Measurements from ENCODE around the gene SLC6A6.

Gene SLC6A6

DNA sequence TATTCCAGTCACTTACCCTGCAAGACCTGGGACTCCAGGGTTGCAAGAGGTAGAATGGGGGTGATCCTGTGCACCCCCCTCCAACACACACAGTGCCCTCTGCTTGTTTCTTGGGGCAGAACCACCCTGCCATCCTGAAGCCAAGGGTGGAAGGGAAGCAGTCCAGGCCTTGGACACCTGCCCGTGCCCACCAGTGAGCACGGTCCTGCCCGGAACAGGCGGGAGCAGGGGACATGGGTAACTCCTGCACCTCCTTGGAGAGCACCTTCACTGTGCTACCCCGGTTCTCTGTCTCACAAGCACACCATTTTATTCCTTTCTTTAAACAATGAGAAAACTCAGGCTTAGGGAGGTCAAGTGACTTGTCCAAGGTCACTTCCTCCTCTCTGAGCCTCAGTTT lies 57.0 kb downstream of the SLC6A6 start:
- DNase-seq = no peak

DNA sequence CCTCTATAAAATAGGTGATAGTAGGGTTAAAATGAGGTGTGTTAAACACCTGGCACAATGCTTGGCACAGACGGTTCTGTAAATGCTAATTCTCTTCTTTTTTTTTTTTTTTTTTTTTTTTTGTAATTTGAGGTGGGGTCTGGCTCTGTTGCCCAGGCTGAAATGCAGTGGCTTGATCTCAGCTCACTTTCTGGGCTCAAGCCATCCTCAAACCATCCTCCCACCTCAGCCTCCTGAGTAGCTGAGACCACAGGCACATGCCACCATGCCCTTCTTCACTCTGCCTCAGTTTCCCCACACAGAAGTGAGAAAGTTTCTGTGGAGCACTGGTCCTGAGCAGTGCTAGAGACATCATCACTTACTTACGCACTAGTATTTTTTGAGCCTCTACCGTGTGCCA lies 57.4 kb downstream of the SLC6A6 start:
- TF ChIP-seq POLR2A (IDR thresholded peaks at IDR 0.05; ENCODE audit: low read length) (no peak), GATA1 (IDR thresholded peaks at IDR 0.05; ENCODE audit: low read depth, low read length) (no peak)
- no peak for DNase-seq

More for the DNA sequence above, 57.0 kb downstream of the SLC6A6 start:
- no peak for TF ChIP-seq GATA1 (IDR thresholded peaks at IDR 0.05; ENCODE audit: low read depth, low read length)
- no peak for TF ChIP-seq POLR2A (IDR thresholded peaks at IDR 0.05; ENCODE audit: low read length)

DNA sequence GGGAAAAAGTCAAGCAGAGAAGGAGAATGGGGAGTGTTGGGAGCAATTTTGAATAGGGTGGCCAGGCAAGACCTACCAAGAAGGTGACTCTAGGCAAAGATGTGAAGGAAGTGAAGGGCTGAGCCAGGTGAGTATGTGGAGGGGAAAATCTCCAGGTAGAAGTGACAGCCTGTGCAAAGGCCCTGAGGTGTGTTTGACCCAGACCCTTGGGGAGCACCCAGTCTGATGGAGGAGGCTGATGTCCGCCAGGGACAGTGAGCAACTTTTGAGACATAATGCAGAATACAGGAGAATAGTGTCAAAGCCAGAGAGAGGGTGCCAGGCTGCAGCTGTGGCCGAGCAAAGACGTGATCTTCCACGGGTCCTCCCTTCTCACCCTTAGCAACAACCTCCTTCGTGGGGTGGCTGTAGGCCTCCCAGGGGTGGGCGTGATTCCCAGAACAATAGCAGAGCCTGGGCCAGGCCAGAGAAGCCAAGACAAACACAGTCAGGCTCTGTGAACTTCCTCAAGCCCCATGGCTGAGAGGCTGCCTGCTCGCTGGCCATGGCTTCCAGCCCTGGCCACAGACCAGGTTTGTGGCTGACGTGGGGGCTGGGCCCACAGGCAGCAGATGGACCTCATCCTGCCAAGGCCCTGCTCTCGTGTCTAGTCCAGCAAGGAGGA lies 58.1 kb downstream of the SLC6A6 start:
- TF ChIP-seq POLR2A (IDR thresholded peaks at IDR 0.05; ENCODE audit: low read length) = no peak
- TF ChIP-seq GATA1 (IDR thresholded peaks at IDR 0.05; ENCODE audit: low read depth, low read length) = no peak
- no peak for DNase-seq

DNA sequence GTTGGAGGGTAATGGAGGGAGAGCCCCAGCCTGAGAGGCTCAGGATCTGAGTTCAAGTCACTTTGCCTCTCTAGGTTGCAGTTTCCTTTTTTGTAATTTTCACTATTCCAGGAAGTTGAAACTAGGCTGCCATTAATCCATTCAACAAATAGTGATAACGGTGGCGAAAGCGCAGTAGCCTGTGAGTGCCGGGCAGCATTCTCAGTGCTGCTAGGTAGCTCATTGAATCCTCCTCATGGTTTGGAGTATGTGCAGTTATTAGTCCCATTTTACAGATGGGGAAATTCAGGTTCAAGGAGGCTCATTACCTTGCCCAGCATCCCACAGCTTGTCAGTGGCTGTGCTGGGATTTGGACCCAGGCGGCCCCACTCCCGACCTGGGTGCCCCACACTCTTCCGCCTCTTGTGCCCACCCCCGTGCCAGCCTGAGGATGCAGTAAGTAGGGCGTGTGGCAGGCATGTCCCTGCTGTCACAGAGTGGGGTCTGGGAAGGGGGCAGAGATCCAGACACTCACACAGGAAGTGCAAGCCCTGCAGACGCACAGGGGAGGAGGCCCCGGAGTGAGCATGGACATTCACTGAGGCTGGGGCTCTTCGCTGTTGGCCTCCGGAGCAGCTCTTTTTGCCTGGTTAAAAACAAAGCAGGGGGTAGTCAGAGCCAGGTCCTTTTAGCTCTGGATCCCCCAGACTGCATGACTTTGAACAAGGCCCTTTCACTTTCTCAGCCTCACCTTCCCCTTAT lies 58.8 kb downstream of the SLC6A6 start:
- TF ChIP-seq POLR2A (IDR thresholded peaks at IDR 0.05; ENCODE audit: low read length) (no peak), GATA1 (IDR thresholded peaks at IDR 0.05; ENCODE audit: low read depth, low read length) (no peak)
- no peak for DNase-seq

DNA sequence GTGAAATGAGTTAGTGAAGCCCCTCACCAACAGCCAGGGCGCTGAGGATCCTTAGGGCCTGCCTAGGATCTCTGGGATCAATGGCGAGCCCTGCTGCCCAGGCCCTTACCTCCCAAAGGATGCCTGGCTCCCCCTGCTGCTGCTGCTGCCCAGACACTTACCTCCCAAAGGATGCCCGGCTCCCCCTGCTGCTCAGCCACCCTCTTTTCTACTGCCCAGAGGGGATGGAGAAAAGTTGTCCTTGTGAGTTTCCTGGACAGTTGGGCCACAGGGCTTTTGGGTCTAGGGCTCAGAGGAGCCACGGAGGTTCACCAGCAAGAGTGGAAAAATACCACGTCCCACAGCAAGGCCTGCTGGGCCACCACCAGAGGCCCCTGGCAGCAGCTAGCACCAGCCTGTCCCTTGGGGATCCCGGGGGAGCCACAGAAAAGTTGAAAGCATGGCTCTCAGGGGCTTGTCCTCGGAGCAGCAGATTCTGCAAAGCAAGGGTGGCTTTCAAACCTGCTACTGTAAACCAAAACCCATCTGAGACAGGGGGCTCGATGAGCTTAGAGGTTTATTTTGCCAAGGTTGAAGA lies 59.4 kb downstream of the SLC6A6 start:
- no peak for TF ChIP-seq POLR2A (IDR thresholded peaks at IDR 0.05; ENCODE audit: low read length)
- no peak for TF ChIP-seq GATA1 (IDR thresholded peaks at IDR 0.05; ENCODE audit: low read depth, low read length)
- peak; percentile 39 to 61 for DNase-seq

DNA sequence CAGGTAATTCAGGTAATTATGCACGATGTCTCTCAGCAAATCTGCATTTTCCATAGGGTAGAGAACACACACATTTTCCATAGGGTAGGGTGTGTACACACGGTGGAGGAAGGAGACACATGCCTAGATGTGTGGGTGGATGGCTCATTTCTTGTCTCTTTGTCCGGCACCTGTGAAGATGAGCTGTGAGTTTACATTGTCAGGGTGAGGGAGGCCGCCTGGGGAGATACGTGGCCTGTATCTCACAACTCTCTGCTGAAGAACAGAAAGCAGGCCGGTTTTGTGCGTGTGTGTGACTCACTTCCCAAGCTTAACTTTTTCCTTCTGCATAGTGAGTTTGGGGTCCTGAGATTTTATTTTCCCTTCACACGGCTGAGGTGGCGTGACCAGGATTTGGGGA lies 60.3 kb downstream of the SLC6A6 start:
- DNase-seq = no peak
- TF ChIP-seq GATA1 (IDR thresholded peaks at IDR 0.05; ENCODE audit: low read depth, low read length) (no peak), POLR2A (IDR thresholded peaks at IDR 0.05; ENCODE audit: low read length) (no peak)

DNA sequence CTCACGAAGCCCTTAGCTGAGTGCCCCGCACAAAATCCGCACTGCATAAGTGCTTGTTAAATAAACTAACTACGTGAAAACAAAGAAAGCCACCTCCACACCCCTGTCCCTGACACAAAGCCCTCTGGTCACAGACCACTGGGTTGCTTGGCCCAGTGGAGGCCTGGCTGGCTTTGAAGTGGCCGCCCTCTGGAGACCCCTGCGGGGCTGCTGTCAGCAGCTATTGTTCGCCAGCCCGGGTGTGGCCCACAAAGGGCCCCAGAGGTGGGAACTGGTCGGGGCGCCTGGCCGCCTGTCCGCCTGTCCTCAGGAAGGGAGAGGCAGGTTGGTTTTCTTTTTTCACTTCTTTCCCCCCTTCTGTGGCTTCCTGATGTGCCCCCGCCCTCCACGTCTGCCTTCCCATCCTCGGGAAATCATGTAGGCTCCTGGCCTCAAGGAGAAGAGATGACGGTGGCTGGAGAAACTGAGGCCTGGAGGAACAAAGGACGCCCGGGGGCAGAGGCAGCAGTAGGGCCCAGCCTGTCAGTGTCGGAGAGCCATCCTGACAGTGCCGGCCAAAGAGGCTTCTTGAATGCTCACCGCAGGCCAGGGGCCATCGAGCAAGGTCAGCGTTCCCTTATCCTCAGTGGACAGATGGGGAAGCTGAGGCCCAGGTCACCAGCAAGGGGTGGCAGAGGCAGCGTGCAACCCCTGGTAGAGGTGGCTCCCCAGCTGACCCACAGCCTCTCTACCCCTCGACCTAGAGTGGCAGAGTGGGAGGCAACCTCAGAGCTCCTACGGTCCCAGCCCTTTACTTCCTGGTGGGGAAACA lies 61.1 kb downstream of the SLC6A6 start:
- DNase-seq = no peak
- TF ChIP-seq GATA1 (IDR thresholded peaks at IDR 0.05; ENCODE audit: low read depth, low read length) (no peak), POLR2A (IDR thresholded peaks at IDR 0.05; ENCODE audit: low read length) (no peak)

DNA sequence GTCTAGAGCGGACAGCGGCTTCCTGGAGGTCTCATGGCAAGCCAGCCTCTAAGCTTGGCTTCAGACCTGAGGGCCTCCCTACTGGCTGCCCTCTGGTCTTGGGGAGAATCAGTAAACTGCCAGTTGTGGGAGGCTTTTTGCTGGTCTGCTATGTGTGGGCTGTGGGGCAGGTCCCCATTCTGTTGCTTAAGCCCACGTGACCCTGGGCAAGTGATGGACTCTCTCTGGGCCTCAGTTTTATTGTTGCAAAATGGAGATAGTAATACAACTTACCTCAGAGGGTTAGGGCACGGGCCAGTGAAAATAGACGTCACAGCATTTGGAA lies 61.7 kb downstream of the SLC6A6 start:
- DNase-seq = no peak
- TF ChIP-seq POLR2A (IDR thresholded peaks at IDR 0.05; ENCODE audit: low read length) (no peak), GATA1 (IDR thresholded peaks at IDR 0.05; ENCODE audit: low read depth, low read length) (no peak)

DNA sequence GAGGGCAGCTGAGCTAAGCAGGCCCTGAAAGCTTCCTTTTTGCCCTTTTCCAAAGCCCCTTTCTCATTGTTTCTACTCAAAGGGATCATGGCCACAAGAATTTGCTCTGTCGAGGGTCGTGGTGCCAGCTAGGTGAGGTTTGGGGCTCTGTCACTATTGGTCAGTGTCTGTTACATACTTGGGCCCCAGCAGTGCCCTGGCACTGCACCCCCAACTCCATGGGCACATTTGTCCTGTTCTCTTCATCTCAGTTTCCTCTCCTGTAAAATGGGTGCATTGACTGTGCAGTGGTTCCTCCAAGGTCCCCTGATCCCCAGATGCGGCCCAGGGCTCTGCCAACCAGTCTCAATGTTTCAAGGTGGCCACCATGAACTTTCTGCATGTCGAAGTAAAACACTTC lies 62.1 kb downstream of the SLC6A6 start:
- TF ChIP-seq POLR2A (IDR thresholded peaks at IDR 0.05; ENCODE audit: low read length) = no peak
- TF ChIP-seq GATA1 (IDR thresholded peaks at IDR 0.05; ENCODE audit: low read depth, low read length) = no peak
- DNase-seq = no peak

DNA sequence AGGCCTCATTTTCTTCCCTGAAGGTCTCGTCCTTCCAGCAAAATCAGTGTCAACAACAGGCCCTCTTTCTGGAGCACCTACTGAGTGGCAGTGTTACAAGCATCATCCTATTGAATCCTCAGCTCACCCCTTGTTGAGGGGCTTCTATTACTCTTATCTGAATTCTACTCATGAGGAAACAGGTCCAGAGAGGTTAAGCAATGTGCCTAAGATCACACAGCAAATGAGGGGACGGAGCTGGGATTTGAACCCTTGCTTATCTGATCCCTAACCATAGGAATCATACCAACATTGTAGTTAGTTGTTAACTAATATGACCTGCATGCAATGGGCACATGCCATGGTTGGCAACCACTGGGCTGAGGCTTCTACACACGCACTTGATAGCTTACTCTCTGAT lies 63.0 kb downstream of the SLC6A6 start:
- TF ChIP-seq POLR2A (IDR thresholded peaks at IDR 0.05; ENCODE audit: low read length) (no peak), GATA1 (IDR thresholded peaks at IDR 0.05; ENCODE audit: low read depth, low read length) (no peak)
- DNase-seq = no peak

DNA sequence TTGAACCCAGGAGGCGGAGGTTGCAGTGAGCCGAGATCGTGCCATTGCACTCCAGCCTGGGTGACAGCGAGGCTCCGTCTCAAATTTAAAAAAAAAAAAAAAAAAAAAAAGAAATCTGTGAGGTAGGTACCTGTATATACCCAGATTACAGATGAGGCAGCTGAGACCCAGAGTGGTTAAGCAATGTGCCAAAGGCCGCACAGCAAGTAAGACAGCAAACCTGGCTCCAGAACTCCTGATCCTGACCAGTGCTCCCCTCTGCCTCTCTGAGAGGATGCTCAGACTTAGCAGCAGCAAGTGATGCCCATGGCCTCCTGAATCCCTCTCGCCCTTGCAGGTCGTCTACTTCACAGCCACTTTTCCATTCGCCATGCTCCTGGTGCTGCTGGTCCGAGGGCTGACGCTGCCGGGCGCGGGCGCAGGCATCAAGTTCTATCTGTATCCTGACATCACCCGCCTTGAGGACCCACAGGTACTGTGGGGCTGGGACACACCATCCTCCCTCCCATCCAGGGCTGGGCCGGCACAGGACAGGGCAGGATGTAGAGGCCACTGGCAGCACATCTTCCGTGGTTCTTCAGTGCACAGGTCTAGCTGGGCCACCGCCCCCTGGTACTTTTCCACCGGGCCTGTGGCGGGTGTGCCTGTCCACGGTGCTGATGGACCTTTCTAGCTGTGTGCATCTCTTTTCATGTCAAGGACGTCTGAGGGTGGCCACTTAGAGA lies 63.9 kb downstream of the SLC6A6 start:
- DNase-seq = no peak
- no peak for TF ChIP-seq POLR2A (IDR thresholded peaks at IDR 0.05; ENCODE audit: low read length)
- TF ChIP-seq GATA1 (IDR thresholded peaks at IDR 0.05; ENCODE audit: low read depth, low read length) = no peak

DNA sequence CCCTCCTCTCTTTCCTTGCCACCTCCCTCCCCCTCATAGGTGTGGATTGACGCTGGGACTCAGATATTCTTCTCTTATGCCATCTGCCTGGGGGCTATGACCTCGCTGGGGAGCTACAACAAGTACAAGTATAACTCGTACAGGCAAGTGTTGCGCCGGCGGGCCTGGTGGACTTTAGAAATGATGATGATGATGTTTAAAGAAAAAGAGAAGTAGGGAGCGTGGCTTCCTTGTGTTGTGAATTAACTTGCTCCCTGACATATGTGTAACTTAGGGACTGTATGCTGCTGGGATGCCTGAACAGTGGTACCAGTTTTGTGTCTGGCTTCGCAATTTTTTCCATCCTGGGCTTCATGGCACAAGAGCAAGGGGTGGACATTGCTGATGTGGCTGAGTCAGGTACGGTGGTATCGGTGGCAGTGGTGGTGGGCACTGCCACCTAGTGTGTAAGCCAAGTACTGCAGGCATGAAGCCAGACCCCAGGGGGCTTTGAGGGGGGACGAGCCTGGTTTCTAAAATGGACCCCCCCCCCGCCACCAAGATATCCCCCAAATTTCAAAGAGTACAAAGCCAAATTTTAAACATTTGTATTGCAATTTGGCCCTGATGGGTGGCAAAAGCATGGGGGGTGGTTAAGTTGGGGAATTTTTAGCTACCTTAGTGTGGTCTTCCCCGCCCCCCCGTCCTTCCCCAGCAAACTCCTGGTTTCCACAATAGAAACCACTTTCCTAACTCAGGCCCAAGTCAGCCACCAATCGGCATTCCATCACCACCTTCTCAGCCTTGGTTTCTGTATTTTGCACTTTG lies 65.6 kb downstream of the SLC6A6 start:
- TF ChIP-seq GATA1 (IDR thresholded peaks at IDR 0.05; ENCODE audit: low read depth, low read length) (no peak), POLR2A (IDR thresholded peaks at IDR 0.05; ENCODE audit: low read length) (no peak)
- peak; percentile 33 to 62 for DNase-seq

DNA sequence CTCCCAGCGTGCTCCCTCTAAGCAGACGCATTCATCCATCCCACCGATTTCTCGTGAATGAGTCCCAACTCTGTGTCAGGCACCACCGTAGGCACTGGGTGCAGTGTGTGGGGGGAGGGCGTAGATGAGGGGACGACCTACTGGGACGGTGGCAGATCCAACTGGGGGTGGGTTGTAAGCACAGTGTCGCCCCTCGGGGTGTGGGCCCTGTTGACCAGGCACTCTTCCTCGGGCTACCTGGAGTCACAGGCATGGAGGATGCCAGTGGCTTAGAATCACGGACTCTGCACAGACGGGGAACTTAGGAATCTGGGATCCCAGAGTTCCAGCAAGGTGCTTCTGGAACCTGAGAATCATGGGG lies 66.2 kb downstream of the SLC6A6 start:
- DNase-seq = no peak
- TF ChIP-seq POLR2A (IDR thresholded peaks at IDR 0.05; ENCODE audit: low read length) (no peak), GATA1 (IDR thresholded peaks at IDR 0.05; ENCODE audit: low read depth, low read length) (no peak)

Data from erythroblast (primary cell).